BJ (cell line): ENCODE data around the gene DENND6A. TPM values are rescaled to one million over a fixed set of nuclear protein-coding genes. Genes with fewer than 3 reads are reported as not detected.

Source experiments
- CTCF ChIA-PET: fragments of 350-600 bp; formaldehyde crosslinking; extraction: SDS; loops from one replicate; lab custom pipeline; 2021; ENCODE audit warnings: antibody characterized with exemption, inconsistent platforms; lab: Yijun Ruan, JAX
- POLR2A ChIA-PET: fragments of 300-600 bp; sonication (Branson Sonifier 250); formaldehyde crosslinking; extraction: SDS; loops from one replicate; lab custom pipeline; 2021; ENCODE audit warnings: antibody characterized with exemption; lab: Charles Lee
- DNase-seq: peaks from one replicate; pipeline ENCODE4 v3.0.0-alpha.2; 2011; ENCODE audit warnings: low read depth
- H3K27me3 ChIP-seq: 2 replicates; pipeline ENCODE4 v1.6.0; 2011; ENCODE audit warnings: low read length; ENCODE audit not compliant: control insufficient read depth, insufficient read depth
- H3K36me3 ChIP-seq: 2 replicates; pipeline ENCODE4 v1.5.1; 2011; ENCODE audit warnings: low read length; ENCODE audit not compliant: control insufficient read depth, insufficient read depth
- H3K4me3 ChIP-seq: 2 replicates; pipeline ENCODE4 v1.5.1; 2011; ENCODE audit warnings: low read depth, mild to moderate bottlenecking, control low read depth, low read length
- CTCF ChIP-seq: IDR thresholded peaks from 2 replicates; pipeline ENCODE4 v1.5.1; 2011; ENCODE audit warnings: low read depth, mild to moderate bottlenecking, control low read depth, inconsistent platforms, low read length, moderate library complexity; ENCODE audit not compliant: insufficient read depth
- polyA plus RNA-seq: library from polyadenylated mRNA; depleted of rRNA; stranded (reverse); fragments of >200 nt; gene quantifications from 2 replicates; pipeline ENCODE4 v1.2.3, GENCODE V29; 2011; rRNA removed
- small RNA-seq: library from RNA; depleted of rRNA; stranded (forward); fragments of <200 nt; gene quantifications from one replicate; pipeline ENCODE3, GENCODE V24; 2012; ENCODE audit warnings: low replicate concordance, low read depth; ENCODE audit not compliant: insufficient read length

Gene DENND6A
- polyA plus RNA-seq, 1 experiment: 8.5 TPM

GRCh38 chr3:57583544-57583943, 109.3 kb downstream of the DENND6A start:
- POLR2A ChIA-PET: no interaction called here
- CTCF ChIA-PET: no interaction called here
- H3K27me3 ChIP-seq: no peaks in the 10 kb centered on the region
- peaks cover 5% of the 10 kb centered on the region; the same call in 1 of the 2 replicates for H3K36me3 ChIP-seq
- TF ChIP-seq CTCF: no peak
- no peak for DNase-seq
- H3K4me3 ChIP-seq: no peak overlapping the region

- Histone ChIP-seq H3K4me3 (no peak overlapping the region), H3K27me3 (no peaks in the 10 kb centered on the region), H3K36me3 (peaks cover 11% of the 10 kb centered on the region)
- ChIA-PET POLR2A (interaction anchor here (0.5 kb wide), 1 partner anchor 13 kb away, joined by 4 read pairs; no protein-coding TSS in a partner anchor), CTCF (no interaction called here)
- DNase-seq: no peak
- no peak for TF ChIP-seq CTCF
Measured at GRCh38 chr3:57582474-57583168, 110.3 kb downstream of the DENND6A start.

- Histone ChIP-seq H3K27me3 (no peaks in the 10 kb centered on the region), H3K36me3 (peaks cover 19% of the 10 kb centered on the region), H3K4me3 (no peak overlapping the region)
- DNase-seq: no peak
- POLR2A ChIA-PET: interaction anchor here (0.6 kb wide), 1 partner anchor 289 kb away, joined by 4 read pairs; no protein-coding TSS in a partner anchor
- CTCF ChIA-PET: no interaction called here
- TF ChIP-seq CTCF: no peak
Measured at GRCh38 chr3:57577801-57578200, 115.1 kb downstream of the DENND6A start.

- Histone ChIP-seq H3K4me3 (no peak overlapping the region), H3K36me3 (peaks cover 17% of the 10 kb centered on the region), H3K27me3 (no peaks in the 10 kb centered on the region)
- no peak for TF ChIP-seq CTCF
- CTCF ChIA-PET: no interaction called here
- POLR2A ChIA-PET: no interaction called here
- DNase-seq: no peak
Measured at GRCh38 chr3:57575966-57576626, 116.8 kb downstream of the DENND6A start.

Small RNA genes within 50 kb of the gene (small RNA-seq; reads per million reads assigned to genes)
- gene RNU6ATAC26P: not detected

Other genes with a start within 250 kb of the DENND6A start
- gene DNAH12, start 148.7 kb downstream of the DENND6A start, polyA plus RNA-seq: 0.01 TPM in 1 of 2 replicates, not detected in the other
- gene PDE12, start 136.8 kb downstream of the DENND6A start, polyA plus RNA-seq: 9.6 and 10.4 TPM in 2 replicates
- 476 and 810 TPM in 2 replicates for gene ARF4, start 95.7 kb downstream of the DENND6A start, polyA plus RNA-seq
- gene SLMAP, start 63.2 kb upstream of the DENND6A start, polyA plus RNA-seq: 24.1 and 28.6 TPM in 2 replicates